HG03439 (cell line): ENCODE results near the gene CCL27.

Source experiments
- ATAC-seq: cut with Tn5 transposase; IDR thresholded peaks from one replicate; pipeline ENCODE4 v1.9.1; 2021; ENCODE audit warnings: mild to moderate bottlenecking, moderate library complexity; ENCODE audit not compliant: unreplicated experiment

Gene CCL27

GRCh38 chr9:34628656-34629490 lies 33.6 kb downstream of the CCL27 start, which contains the start of gene ARID3C:
ARID3C (minus strand) TSS chr9:34629066; CDS start chr9:34628014, 1,052 bp downstream.
- ATAC-seq, result no peak

- no peak for ATAC-seq
Observed at GRCh38 chr9:34627716-34628655, 34.5 kb downstream of the CCL27 start.

GRCh38 chr9:34625186-34625486 lies 37.3 kb downstream of the CCL27 start:
- ATAC-seq, result no peak

DNA sequence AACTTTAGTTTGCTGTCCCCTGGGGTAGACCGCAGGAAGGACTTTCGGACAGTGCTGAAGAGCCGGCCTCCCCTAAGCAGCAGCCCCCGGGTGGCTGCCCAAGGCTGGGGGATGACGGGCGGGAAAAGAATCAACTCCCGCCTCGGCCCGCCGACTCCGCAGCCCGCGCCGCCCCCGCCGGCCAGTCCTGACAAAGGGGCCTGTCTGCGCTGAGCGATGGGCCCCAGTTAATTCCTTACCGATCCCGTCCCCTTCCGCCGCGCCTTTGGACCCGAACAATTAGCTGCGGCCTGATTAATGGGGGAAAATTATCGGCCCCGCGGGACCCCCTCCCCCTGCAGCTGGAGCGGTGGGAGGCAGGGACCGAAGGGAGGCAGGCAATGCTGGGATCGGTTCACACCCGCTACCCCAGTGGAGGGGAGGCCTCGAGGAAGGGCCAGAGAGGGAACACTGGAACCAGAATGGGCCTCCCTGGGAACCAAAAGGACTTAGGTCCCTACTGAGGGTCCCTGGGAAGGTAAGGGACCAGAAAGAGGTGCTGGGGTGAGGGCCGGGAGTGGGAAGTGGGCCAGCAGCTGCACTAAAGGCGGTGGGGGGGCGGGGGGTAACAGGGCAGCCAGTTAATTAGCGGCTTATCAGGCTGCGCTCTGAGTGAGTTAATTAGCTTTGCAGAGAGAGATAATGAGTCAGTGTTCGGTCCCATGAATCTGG lies 37.8 kb downstream of the CCL27 start:
- no peak for ATAC-seq

DNA sequence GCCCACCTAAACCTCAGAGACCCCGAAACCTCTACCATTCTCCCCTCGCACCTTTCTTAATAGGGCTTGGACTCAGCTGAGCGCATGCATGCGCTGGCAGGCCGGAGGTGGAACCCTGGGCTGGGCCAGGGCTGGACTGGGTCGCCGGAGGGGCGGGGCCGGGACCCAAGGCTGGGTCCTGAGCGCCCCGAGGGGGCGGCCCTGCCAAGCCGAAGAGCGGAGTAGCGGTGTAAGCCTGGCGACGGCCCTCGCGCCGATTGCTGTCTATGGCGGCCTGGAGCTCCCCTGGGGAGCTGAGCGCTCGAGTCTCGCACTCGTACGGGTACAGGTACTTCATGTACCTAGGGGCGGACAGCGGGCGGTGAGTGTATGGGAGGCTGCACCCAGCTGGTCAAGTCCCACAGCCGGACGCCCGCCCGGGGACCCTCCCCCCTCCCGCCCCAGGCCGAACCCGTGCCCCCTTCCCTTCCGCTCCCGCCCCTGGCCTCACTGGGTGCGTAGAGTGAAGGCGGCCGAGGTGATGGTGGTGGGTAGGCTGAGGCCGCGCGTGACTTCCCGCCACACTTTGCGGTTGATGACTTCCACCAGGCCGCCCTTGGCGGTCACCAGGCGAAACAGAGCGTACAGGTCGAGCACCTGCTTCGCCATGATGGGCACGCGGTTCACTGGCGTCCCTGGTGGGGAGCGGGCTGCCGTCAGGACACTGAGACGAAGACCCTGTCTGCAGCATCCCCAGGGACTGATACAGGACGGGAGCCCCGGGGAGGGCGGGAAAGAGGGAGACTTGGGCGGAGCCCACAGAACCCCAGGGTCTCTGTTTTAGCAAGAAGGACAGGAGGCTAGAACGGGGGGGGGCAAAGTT lies 38.9 kb downstream of the CCL27 start:
- ATAC-seq, result no peak

- ATAC-seq, result peak; percentile 97
Observed at GRCh38 chr9:34620061-34620994, 42.1 kb downstream of the CCL27 start, which contains the start of gene DCTN3. DCTN3 (minus strand) TSS chr9:34620495; CDS start chr9:34620464, 31 bp downstream.

- no peak for ATAC-seq
Observed at GRCh38 chr9:34615132-34615531, 47.3 kb downstream of the CCL27 start.

GRCh38 chr9:34612788-34613390 lies 49.6 kb downstream of the CCL27 start:
- no peak for ATAC-seq
